ENCODE measurements around the gene PCDH19.

PCDH19 gene

GRCh38 chrX:100274916-100275315, 135.2 kb downstream of the PCDH19 start:
- TF ChIP-seq CTCF (IDR thresholded peaks at IDR 0.05) = no peak

- no peak for TF ChIP-seq CTCF (IDR thresholded peaks at IDR 0.05)
Measured at GRCh38 chrX:100265179-100265578, 144.9 kb downstream of the PCDH19 start.

- TF ChIP-seq CTCF (IDR thresholded peaks at IDR 0.05) = no peak
Measured at GRCh38 chrX:100264200-100264599, 145.9 kb downstream of the PCDH19 start.

GRCh38 chrX:100263650-100264049, 146.4 kb downstream of the PCDH19 start:
- TF ChIP-seq CTCF (IDR thresholded peaks at IDR 0.05) = no peak

DNA sequence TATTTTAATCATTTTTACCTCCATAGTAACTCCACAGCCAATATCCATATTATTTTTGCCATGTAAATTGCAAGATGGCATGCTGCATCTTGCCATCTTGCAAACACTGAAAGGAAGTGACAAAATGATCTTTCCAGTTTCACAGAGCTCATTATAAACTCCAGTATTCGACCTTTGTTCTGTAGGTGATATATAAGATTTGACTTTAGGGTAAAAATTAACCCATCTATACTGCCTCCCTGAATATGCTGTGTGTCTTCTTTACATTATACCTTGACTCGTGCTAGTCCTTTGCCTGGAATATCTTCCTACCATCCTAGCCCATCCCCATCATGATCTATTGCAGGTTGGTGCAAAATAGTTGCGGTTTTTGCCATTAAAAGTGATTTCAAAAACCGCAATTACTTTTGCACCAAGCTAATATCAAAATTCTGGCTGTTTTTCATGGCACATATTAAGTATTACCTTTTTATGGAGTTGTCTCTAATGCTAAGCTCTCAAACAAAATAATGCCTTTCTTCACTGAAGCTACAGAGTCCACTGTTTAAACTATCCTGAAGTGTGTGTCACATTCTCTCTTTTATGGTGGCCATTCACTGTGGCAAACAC, 161.1 kb downstream of the PCDH19 start:
- TF ChIP-seq CTCF (IDR thresholded peaks at IDR 0.05) = no peak

GRCh38 chrX:100247826-100248225, 162.2 kb downstream of the PCDH19 start:
- TF ChIP-seq CTCF (IDR thresholded peaks at IDR 0.05) = no peak

DNA sequence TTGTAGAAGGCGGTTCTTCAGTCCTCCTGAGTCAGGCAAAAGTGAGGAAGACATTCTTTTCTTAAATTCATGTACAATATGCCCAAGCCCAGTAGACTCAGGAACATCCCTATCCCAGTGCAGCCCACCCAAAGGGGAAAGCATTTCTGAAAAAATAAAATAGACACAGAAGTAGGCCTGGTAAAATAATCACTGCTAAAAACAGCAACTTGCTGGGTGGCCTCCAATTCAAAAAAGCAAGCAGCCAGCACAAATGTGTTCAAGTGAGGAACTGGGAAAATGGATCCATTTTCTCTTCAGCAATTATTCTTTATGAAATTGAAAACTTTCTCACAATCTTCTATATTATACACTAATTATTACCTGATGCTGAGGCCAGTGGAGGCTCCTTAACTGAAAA, 165.4 kb downstream of the PCDH19 start:
- no peak for TF ChIP-seq CTCF (IDR thresholded peaks at IDR 0.05)
